ENCODE results near the gene MOCS3.
A peak's percentile ranks its signal among the peaks of the same experiment; 100 is the strongest.

Gene MOCS3

GRCh38 chr20:50920997-50921396 is 37.6 kb upstream of the MOCS3 start:
- Histone ChIP-seq H3K4me3 (ENCODE audit: extremely low read depth, insufficient read depth, low read length, poor library complexity, severe bottlenecking) (no peak overlapping the region), H3K27ac (ENCODE audit: low read depth, low read length, severe bottlenecking) (no peak overlapping the region), H3K9me3 (ENCODE audit: control insufficient read depth, low read length) (no peaks in the 10 kb centered on the region), H3K4me1 (ENCODE audit: control insufficient read depth, insufficient read depth, low read length, poor library complexity, severe bottlenecking) (peaks cover 7% of the 10 kb centered on the region), H3K36me3 (ENCODE audit: control insufficient read depth, insufficient read depth, low read length) (peaks cover 72% of the 10 kb centered on the region)

- no peak overlapping the region for H3K4me3 ChIP-seq (ENCODE audit: extremely low read depth, insufficient read depth, low read length, poor library complexity, severe bottlenecking)
- H3K4me1 ChIP-seq (ENCODE audit: control insufficient read depth, insufficient read depth, low read length, poor library complexity, severe bottlenecking) = no peaks in the 10 kb centered on the region
- WGBS, 2 experiments (ENCODE audit: insufficient coverage in 2 of 2) = 86 to 96% methylated on average over 3 to 5 of the region's 8 CpGs
- H3K36me3 ChIP-seq (ENCODE audit: control insufficient read depth, insufficient read depth, low read length) = peaks cover 68% of the 10 kb centered on the region
- no peaks in the 10 kb centered on the region for H3K9me3 ChIP-seq (ENCODE audit: control insufficient read depth, low read length)
- H3K27ac ChIP-seq (ENCODE audit: low read depth, low read length, severe bottlenecking) = no peak overlapping the region
These were observed 36.7 kb upstream of the MOCS3 start for GRCh38 chr20:50921803-50922501.

DNA sequence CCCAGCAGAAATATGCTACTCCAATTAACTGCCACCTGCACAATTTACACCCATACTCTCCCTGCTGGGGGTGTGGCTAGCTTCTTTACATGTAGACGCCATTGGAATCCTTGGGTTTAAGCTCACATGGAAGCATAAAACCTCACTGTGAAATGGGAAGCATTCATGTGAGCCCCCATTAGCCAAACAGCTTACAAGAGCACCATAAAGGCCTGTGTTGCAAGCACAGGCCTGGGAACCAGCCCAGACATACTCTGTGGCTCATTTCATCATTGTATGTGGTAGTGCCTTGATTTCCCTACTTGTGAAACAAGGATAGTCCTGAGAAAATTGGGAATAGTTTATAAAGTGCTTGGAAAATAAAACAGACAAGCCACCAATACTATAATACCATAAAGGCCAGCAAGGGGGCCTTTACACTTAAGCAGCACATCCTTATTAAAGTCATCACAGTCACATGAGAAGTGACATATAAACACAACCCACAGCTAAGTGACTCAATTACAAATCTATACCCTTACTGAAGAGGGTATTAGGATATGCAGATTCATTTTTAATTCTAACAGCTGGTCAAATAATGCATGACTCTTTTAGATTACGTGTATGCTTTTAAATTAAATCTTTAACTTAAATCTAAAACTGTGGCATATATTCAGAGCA is 34.2 kb upstream of the MOCS3 start:
- Histone ChIP-seq H3K4me1 (ENCODE audit: control insufficient read depth, insufficient read depth, low read length, poor library complexity, severe bottlenecking) (peaks cover 4% of the 10 kb centered on the region), H3K9me3 (ENCODE audit: control insufficient read depth, low read length) (no peaks in the 10 kb centered on the region), H3K27ac (ENCODE audit: low read depth, low read length, severe bottlenecking) (no peak overlapping the region), H3K4me3 (ENCODE audit: extremely low read depth, insufficient read depth, low read length, poor library complexity, severe bottlenecking) (no peak overlapping the region), H3K36me3 (ENCODE audit: control insufficient read depth, insufficient read depth, low read length) (peaks cover 84% of the 10 kb centered on the region)
- 80 to 100% methylated on average over 1 of the region's 2 CpGs for WGBS, 2 experiments (ENCODE audit: insufficient coverage in 2 of 2)

DNA sequence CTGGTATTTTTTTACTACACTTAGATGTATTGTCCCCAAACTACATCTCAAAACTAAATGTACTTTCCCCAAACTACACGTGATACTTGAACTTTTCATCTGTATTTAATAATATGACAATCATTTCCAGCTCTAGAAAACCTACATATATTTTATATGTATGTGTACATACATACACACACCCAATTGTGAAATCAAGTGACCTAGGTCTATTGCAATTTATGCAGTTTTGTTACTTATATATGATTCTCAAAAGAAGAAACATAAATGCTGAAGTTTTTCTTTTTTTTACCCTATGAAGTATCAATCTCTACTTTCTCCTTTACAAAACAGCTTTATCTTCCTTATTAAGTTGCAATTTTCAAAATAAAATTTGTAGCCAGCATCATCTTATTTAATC is 32.1 kb upstream of the MOCS3 start:
- no peaks in the 10 kb centered on the region for H3K9me3 ChIP-seq (ENCODE audit: control insufficient read depth, low read length)
- H3K4me1 ChIP-seq (ENCODE audit: control insufficient read depth, insufficient read depth, low read length, poor library complexity, severe bottlenecking) = peaks cover 4% of the 10 kb centered on the region
- peaks cover 68% of the 10 kb centered on the region for H3K36me3 ChIP-seq (ENCODE audit: control insufficient read depth, insufficient read depth, low read length)
- no peak overlapping the region for H3K4me3 ChIP-seq (ENCODE audit: extremely low read depth, insufficient read depth, low read length, poor library complexity, severe bottlenecking)
- no CpG with 5 or more reads among the region's 1 CpG for WGBS, 2 experiments (ENCODE audit: insufficient coverage in 2 of 2)
- no peak overlapping the region for H3K27ac ChIP-seq (ENCODE audit: low read depth, low read length, severe bottlenecking)

DNA sequence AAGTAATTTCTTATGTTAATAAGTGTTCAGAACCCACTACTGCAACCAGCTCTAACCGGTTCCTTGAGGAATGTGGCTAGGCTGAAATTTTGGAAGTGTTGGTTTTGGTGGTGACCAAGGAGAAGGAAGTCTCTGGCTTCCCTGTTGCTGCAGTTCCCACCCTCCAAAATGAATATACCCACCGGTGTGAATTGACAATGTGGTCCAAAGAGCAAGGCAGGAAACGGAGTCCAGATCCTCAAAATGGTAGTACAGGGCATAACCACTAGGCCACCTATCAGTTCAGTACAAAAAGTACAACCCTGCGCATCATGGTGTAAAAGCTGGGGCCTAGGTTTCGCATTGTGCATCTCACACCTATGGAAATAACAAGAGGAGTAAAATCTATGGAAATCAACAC is 30.1 kb upstream of the MOCS3 start:
- Histone ChIP-seq H3K27ac (ENCODE audit: low read depth, low read length, severe bottlenecking) (no peak overlapping the region), H3K36me3 (ENCODE audit: control insufficient read depth, insufficient read depth, low read length) (peaks cover 57% of the 10 kb centered on the region), H3K4me3 (ENCODE audit: extremely low read depth, insufficient read depth, low read length, poor library complexity, severe bottlenecking) (peak overlapping the region; percentile 71), H3K4me1 (ENCODE audit: control insufficient read depth, insufficient read depth, low read length, poor library complexity, severe bottlenecking) (peaks cover 4% of the 10 kb centered on the region), H3K9me3 (ENCODE audit: control insufficient read depth, low read length) (no peaks in the 10 kb centered on the region)
- WGBS, 2 experiments (ENCODE audit: insufficient coverage in 2 of 2) = 60 to 87% methylated on average over 1 to 3 of the region's 5 CpGs

DNA sequence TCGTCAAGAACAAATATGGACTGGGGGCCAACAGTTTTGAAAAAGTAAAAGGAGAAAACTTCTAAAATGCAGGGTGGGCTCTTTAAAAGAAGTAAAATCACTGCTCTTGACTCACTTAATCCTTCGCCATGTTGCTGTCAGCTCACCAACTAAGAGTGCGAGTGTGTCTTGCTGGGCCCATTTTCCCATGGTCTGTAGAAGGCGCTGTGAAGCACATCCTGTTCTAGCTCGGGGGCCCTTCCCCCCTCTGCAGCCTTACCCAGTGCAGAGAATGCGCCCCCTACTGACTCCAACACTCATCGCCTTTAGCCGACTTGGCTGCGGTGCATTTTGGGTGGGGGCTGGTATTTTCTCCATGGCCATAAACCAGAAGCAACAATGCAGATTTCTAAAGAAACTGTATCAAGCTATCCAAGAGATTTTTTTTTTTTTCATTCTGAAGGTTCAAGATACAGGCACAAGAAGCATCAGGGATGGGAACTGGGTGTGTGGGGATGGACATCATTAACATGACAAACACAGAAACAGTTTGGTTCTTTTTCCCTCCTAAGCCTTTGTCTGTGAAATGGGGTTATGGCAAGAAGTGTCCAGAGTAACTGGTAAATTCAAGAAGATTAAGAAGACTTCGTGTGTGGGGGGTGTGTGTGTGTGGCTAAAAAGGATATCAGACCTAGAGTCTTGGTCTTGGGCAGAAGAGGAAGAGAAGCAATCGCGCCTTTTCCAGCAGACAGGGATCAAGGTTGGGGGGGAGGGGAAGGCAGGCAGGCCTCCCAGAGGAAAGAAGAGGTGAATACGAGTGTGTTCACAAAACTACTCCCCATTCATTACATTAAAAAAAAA is 29.1 kb upstream of the MOCS3 start:
- peaks cover 4% of the 10 kb centered on the region for H3K4me1 ChIP-seq (ENCODE audit: control insufficient read depth, insufficient read depth, low read length, poor library complexity, severe bottlenecking)

GRCh38 chr20:50930139-50930975 is 28.3 kb upstream of the MOCS3 start:
- H3K27ac ChIP-seq (ENCODE audit: low read depth, low read length, severe bottlenecking) = peak overlapping the region; percentile 74
- peaks cover 4% of the 10 kb centered on the region for H3K4me1 ChIP-seq (ENCODE audit: control insufficient read depth, insufficient read depth, low read length, poor library complexity, severe bottlenecking)
- peaks cover 47% of the 10 kb centered on the region for H3K36me3 ChIP-seq (ENCODE audit: control insufficient read depth, insufficient read depth, low read length)
- H3K9me3 ChIP-seq (ENCODE audit: control insufficient read depth, low read length) = no peaks in the 10 kb centered on the region
- 0% methylated on average over 13 to 58 of the region's 79 CpGs for WGBS, 2 experiments (ENCODE audit: insufficient coverage in 2 of 2)
- H3K4me3 ChIP-seq (ENCODE audit: extremely low read depth, insufficient read depth, low read length, poor library complexity, severe bottlenecking) = peak overlapping the region; percentile 71

More for the DNA sequence above, 29.1 kb upstream of the MOCS3 start:
- Histone ChIP-seq H3K36me3 (ENCODE audit: control insufficient read depth, insufficient read depth, low read length) (peaks cover 49% of the 10 kb centered on the region), H3K4me3 (ENCODE audit: extremely low read depth, insufficient read depth, low read length, poor library complexity, severe bottlenecking) (peak overlapping the region; percentile 71), H3K27ac (ENCODE audit: low read depth, low read length, severe bottlenecking) (peak overlapping the region; percentile 74), H3K9me3 (ENCODE audit: control insufficient read depth, low read length) (no peaks in the 10 kb centered on the region)
- 16 to 20% methylated on average over 6 to 11 of the region's 13 CpGs for WGBS, 2 experiments (ENCODE audit: insufficient coverage in 2 of 2)

GRCh38 chr20:50930976-50931305 is 27.7 kb upstream of the MOCS3 start:
- Histone ChIP-seq H3K27ac (ENCODE audit: low read depth, low read length, severe bottlenecking) (peak overlapping the region; percentile 98), H3K4me3 (ENCODE audit: extremely low read depth, insufficient read depth, low read length, poor library complexity, severe bottlenecking) (peak overlapping the region; percentile 39), H3K9me3 (ENCODE audit: control insufficient read depth, low read length) (no peaks in the 10 kb centered on the region), H3K4me1 (ENCODE audit: control insufficient read depth, insufficient read depth, low read length, poor library complexity, severe bottlenecking) (peaks cover 4% of the 10 kb centered on the region), H3K36me3 (ENCODE audit: control insufficient read depth, insufficient read depth, low read length) (peaks cover 47% of the 10 kb centered on the region)
- 0% methylated on average over 18 of the region's 45 CpGs; no CpG with 5 or more reads in 1 of the 2 experiments for WGBS, 2 experiments (ENCODE audit: insufficient coverage in 2 of 2)

GRCh38 chr20:50931306-50932015 is 27.2 kb upstream of the MOCS3 start, which contains the start of gene ADNP:
ADNP (minus strand) TSS chr20:50931437; CDS start chr20:50903996, 27,441 bp downstream.
- H3K36me3 ChIP-seq (ENCODE audit: control insufficient read depth, insufficient read depth, low read length) = peaks cover 48% of the 10 kb centered on the region

More at GRCh38 chr20:50931306-50932015, 27.2 kb upstream of the MOCS3 start, which contains the start of gene ADNP:
- Histone ChIP-seq H3K4me1 (ENCODE audit: control insufficient read depth, insufficient read depth, low read length, poor library complexity, severe bottlenecking) (peaks cover 4% of the 10 kb centered on the region), H3K27ac (ENCODE audit: low read depth, low read length, severe bottlenecking) (peak within 1 kb of the TSS; percentile 98), H3K4me3 (ENCODE audit: extremely low read depth, insufficient read depth, low read length, poor library complexity, severe bottlenecking) (peak within 1 kb of the TSS; percentile 71), H3K9me3 (ENCODE audit: control insufficient read depth, low read length) (no peaks in the 10 kb centered on the region)
- WGBS, 2 experiments (ENCODE audit: insufficient coverage in 2 of 2) = 9 to 17% methylated on average over 39 to 50 of the region's 58 CpGs
